ENCODE data around the gene LRSAM1.
A peak's percentile ranks its signal among the peaks of the same experiment; 100 is the strongest.

LRSAM1 gene

GRCh38 chr9:127497656-127498290 is 46.5 kb downstream of the LRSAM1 start:
- DNase-seq (ENCODE audit: low spot score): no peak

GRCh38 chr9:127498298-127498697 is 47.0 kb downstream of the LRSAM1 start:
- DNase-seq (ENCODE audit: low spot score): no peak

GRCh38 chr9:127500399-127500798 is 49.1 kb downstream of the LRSAM1 start:
- no peak for DNase-seq (ENCODE audit: low spot score)

- no peak for DNase-seq (ENCODE audit: low spot score)
These were observed 49.6 kb downstream of the LRSAM1 start for GRCh38 chr9:127500862-127501261.

- DNase-seq (ENCODE audit: low spot score): no peak
These were observed 50.6 kb downstream of the LRSAM1 start for GRCh38 chr9:127501821-127502343.

- DNase-seq (ENCODE audit: low spot score): no peak
These were observed 51.5 kb downstream of the LRSAM1 start for GRCh38 chr9:127502706-127503378.

GRCh38 chr9:127503379-127503921 is 52.1 kb downstream of the LRSAM1 start:
- no peak for DNase-seq (ENCODE audit: low spot score)

GRCh38 chr9:127503947-127504886 is 52.9 kb downstream of the LRSAM1 start:
- peak; percentile 82 for DNase-seq (ENCODE audit: low spot score)

GRCh38 chr9:127504887-127505251 is 53.6 kb downstream of the LRSAM1 start:
- no peak for DNase-seq (ENCODE audit: low spot score)

GRCh38 chr9:127505396-127506116 is 54.2 kb downstream of the LRSAM1 start:
- DNase-seq (ENCODE audit: low spot score): no peak

- DNase-seq (ENCODE audit: low spot score): no peak
These were observed 55.0 kb downstream of the LRSAM1 start for GRCh38 chr9:127506117-127506813.

GRCh38 chr9:127506814-127507750 is 55.8 kb downstream of the LRSAM1 start:
- no peak for DNase-seq (ENCODE audit: low spot score)

- no peak for DNase-seq (ENCODE audit: low spot score)
These were observed 56.7 kb downstream of the LRSAM1 start for GRCh38 chr9:127507751-127508648.

- DNase-seq (ENCODE audit: low spot score): no peak
These were observed 57.6 kb downstream of the LRSAM1 start for GRCh38 chr9:127508901-127509260.

- no peak for DNase-seq (ENCODE audit: low spot score)
These were observed 58.1 kb downstream of the LRSAM1 start for GRCh38 chr9:127509261-127509954.

GRCh38 chr9:127509955-127510299 is 58.6 kb downstream of the LRSAM1 start:
- DNase-seq (ENCODE audit: low spot score): no peak

- DNase-seq (ENCODE audit: low spot score): no peak
These were observed 63.2 kb downstream of the LRSAM1 start for GRCh38 chr9:127514468-127514867.

GRCh38 chr9:127516835-127517607 is 65.7 kb downstream of the LRSAM1 start:
- no peak for DNase-seq (ENCODE audit: low spot score)
